TTC549 (cell line): ENCODE measurements around the gene POLR2E.
A peak's percentile ranks its signal among the peaks of the same experiment; 100 is the strongest.
"Not testable (repeated sequence)": the region's sequence is repeated elsewhere in the genome, so short reads cannot be mapped to it uniquely, and the experiment has no call there.

ENCODE experiments used
- FAIRE-seq: peaks from 2 replicates; lab custom pipeline; 2012; peaks lifted over from hg19 to GRCh38; lab: Jason Lieb, UNC

POLR2E gene

DNA sequence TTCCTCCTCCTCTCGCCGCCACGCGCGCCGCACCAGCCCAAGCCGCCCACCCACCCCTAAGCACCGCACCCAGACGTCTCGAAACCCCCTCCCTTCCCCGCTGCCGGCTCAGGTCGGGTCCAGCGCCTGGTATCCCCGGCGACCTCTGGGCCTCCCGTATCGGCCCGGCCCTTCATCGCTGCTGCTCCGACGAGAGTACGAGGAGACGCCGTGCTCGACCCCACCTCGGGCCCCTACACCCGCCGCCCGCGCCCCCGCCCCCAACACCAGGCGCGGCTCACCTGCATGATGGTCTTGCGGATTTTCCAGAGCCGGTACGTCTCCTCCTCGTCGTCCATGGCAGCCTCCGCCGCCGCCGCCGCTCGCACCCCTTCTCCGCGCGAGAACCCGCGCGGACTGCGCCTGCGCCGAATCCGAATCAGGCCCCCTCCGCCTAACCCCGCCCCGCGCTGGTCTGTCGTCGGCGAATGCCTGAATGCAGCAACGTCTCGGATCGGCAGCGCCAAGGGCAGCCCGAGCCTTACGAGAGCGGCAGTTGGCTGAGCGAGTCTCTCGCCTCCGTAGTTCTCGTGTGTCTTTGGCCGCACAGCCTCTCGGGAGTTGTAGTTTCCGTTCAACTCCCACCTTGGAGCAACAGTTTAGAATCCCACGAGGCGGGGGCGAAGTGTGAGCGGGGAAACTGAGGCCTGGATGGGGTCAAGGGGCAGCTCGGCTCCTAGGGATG is at the start of gene POLR2E:
TSS of gene POLR2E (minus strand) at position 398 of the 724 bp plus-strand sequence. CDS start at position 338, 60 bp downstream.
- FAIRE-seq: peak; percentile 87

DNA sequence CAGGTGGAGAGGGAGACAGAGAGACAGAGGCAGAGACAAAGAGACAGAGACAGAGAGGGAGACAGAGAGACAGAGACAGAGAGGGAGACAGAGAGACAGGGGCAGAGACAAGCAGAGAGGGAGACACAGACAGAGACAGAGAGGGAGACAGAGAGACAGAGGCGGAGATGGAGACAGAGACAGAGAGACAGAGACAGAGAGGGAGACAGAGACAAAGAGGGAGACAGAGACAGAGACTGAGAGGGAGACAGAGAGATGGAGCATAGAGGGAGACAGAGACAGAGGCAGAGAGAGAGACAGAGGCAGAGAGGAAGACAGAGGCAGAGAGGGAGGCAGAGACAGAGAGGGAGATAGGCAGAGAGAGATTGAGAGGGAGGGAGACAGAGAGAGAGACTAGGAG is 49.6 kb upstream of the POLR2E start:
- FAIRE-seq: no peak

DNA sequence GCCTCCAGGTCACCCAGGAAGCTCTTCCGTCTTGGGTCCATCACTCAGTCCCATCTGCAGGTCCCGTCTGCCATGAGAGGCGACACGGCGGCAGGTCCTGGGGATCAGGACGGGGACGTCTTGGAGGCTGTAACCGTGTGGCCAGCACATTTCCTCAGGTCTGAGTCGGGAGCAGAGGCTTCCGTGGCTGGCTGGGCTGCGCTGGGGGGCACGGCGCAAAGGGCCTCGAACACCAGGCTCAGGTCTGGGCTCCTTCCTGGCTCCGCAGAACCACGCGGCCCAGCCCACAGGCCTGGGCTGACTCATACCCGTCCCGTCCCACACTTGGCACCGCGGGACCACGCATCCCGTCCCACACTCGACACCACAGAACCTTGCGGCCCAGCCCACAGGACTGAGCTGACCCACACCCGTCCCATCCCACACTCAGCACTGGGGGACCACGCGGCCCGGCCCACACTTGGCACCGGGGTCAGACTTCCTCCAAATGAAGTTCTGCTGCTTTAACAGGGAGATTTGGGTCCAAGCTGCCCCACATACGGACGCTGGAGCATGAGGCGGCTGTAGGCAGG is 48.7 kb upstream of the POLR2E start:
- no peak for FAIRE-seq

- FAIRE-seq: no peak
These were observed 46.8 kb upstream of the POLR2E start for GRCh38 chr19:1141944-1142343.

DNA sequence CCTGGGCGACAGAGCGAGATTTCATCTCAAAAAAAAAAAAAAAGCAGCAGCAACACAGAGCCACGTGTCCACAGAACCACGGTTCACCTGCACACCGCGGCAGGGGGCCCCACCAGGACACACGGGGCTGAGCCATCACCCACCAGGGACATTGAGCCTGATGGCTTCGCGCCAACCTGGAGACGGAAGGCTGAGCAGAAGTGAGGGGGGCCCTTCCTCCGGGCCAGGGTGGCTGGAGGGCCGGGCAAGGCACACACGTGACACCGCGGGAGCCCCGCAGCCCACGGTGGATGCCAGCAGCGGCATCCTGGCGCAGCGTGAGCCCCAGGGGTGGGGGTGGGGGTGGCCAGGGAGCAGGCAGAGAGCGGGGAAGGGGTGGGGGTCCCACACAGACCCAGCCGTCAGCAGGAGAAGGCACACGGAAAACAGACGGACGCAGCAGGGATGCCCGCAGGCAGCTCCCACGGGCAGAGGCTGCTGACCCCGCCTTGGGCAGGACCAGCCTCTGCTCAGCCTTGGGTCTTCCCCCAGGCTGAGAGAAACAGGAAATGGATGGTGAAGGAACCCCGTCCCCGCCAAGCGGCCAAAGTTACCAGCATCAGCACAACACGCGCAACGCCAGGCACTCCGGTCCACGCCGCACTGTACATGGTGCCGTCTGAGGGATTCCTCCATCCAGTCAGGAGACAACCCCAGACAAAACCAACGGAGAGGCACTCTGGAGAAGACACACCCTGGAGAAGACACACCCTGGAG is 45.3 kb upstream of the POLR2E start:
- no peak for FAIRE-seq

DNA sequence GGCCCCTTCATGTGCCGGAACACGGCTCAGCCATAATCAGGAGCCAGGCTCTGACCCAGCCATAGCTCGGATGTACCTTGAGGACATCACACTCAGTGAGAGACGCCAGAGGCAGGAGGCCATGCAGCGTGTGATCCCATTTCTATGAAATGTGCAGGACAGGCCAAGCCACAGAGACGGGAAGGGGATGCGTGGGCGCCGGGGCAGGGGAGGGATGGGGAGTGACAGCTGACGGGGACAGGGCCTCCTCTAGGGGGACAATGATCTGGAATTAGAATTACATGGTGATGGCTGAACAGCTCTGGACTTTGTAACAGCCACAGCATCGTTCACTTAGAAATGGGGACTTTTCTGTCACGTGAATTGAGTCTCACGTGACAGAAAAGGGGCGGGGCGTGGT is 44.0 kb upstream of the POLR2E start:
- no peak for FAIRE-seq

DNA sequence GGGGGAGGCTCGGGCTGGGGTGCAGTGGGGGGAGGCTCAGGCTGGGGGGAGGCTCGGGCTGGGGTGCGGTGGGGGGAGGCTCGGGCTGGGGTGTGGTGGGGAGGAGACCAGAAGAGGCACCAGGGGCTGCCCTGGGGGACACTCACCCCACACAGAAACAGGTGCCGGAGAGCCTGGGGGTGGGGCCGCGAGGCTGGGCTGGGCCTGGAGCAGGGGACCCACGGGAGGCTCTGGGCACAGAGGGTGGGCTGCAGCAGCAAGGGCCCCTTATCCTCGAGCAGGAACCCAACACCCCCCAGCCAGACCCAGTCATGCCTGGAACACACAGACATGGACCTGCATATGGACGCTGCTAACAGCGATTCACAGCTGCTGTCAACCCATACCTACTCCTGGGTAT is 42.9 kb upstream of the POLR2E start:
- FAIRE-seq: no peak

DNA sequence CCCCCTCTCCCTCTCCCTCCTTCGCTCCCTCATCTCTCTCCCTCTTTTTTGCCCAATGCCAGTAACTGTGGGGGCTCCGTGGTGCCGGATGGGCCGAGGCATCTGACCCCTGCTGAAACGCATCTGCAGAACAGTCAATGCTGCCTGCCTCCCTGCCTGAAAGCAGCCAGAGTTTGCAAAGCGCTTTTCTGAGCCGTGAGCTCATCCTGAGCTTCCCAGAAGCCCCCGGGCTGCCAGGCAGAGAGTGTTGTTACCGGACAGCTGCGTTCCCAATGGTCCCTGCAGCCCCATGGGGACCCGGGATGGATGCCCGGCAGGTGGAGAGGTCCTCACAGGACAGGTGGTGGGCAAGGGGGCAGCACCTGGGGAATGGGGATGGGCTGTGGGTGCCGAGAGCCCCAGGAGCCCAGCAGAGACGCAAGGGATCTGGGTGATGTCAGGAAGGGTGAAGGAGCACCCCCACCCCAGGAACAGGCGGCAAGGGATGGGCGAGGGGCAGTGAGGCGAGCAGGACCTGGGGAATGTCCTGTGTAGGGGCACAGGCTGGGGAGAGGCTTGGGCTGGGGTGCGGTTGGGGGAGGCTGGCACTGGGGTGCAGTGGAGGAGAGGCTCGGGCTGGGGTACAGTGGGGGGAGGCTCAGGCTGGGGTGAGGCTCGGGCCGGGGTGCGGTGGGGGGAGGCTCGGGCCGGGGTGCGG is 41.6 kb upstream of the POLR2E start:
- FAIRE-seq: no peak

GRCh38 chr19:1136201-1136600 is 41.0 kb upstream of the POLR2E start:
- no peak for FAIRE-seq

- FAIRE-seq: no peak
These were observed 40.3 kb upstream of the POLR2E start for GRCh38 chr19:1135454-1135853.

GRCh38 chr19:1134431-1134830 is 39.3 kb upstream of the POLR2E start:
- FAIRE-seq: no peak

GRCh38 chr19:1133471-1133929 is 38.3 kb upstream of the POLR2E start:
- no peak for FAIRE-seq

GRCh38 chr19:1132552-1133383 is 37.6 kb upstream of the POLR2E start:
- no peak for FAIRE-seq

GRCh38 chr19:1131718-1132551 is 36.8 kb upstream of the POLR2E start:
- no peak for FAIRE-seq

DNA sequence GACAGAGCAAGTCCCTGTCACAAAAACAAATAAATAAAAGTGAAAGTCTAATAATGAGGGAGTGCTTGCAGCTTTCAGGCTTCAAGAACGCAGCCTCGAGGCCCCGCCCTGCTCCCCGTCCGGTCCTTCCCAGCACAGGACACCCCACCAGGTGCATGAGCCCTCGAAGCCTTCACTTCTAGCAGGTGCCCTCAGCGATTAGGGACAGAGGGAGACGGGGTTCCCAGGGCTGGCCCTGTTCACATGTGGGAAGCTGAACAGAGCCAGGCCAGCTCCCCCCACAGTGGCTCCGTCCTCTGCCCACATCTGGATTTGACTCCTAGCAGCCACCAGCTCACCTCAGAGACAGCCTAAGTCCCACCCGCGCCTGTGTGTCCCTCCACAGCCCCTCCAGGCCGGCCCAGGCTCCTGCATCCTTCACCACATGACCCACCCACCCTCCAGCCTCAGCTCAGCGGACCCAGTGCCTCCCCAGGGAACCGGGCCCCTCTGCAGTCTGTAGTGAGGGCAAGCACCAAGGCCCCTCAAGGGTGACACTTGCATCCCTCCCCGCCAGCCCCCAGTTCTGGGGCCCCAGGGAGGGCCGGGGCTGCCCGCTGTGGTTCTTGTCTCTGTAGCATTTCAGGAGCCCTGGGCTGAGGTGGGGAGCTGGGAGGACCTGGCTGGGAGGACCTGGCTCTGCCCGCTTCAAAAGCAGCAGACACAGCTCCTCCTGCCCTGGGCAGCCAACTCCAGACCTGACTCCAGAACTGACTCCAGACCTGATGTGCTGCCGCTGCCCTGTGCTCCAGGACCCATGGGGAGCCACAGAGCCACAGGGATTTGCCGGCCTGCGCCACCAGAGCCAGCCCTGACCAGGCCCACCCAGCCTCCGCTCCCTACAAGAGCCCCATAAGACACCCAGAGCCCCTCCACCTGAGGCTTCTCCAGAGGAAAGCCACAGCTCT is 35.9 kb upstream of the POLR2E start:
- FAIRE-seq: no peak

GRCh38 chr19:1129535-1129934 is 34.4 kb upstream of the POLR2E start:
- FAIRE-seq: no peak

DNA sequence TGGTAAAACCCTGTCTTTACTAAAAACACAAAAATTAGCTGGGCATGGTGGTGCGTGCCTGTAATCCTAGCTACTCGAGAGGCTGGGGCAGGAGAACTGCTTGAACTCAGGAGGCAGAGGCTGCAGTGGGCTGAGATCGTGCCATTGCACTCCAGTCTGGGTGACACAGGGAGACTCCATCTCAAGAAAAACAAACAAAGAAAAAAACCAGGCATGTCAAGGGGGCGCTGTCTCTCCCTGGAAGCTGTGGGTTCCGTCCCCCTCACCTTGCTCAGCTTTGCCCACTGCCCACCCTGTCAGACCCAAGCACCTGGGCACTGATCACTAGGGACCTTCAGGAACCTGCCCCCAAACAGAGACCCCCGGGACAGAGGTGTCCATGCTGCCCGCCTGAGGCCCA is 33.9 kb upstream of the POLR2E start:
- not testable (repeated sequence) for FAIRE-seq

- FAIRE-seq: no peak
These were observed 32.9 kb upstream of the POLR2E start for GRCh38 chr19:1128106-1128505.

DNA sequence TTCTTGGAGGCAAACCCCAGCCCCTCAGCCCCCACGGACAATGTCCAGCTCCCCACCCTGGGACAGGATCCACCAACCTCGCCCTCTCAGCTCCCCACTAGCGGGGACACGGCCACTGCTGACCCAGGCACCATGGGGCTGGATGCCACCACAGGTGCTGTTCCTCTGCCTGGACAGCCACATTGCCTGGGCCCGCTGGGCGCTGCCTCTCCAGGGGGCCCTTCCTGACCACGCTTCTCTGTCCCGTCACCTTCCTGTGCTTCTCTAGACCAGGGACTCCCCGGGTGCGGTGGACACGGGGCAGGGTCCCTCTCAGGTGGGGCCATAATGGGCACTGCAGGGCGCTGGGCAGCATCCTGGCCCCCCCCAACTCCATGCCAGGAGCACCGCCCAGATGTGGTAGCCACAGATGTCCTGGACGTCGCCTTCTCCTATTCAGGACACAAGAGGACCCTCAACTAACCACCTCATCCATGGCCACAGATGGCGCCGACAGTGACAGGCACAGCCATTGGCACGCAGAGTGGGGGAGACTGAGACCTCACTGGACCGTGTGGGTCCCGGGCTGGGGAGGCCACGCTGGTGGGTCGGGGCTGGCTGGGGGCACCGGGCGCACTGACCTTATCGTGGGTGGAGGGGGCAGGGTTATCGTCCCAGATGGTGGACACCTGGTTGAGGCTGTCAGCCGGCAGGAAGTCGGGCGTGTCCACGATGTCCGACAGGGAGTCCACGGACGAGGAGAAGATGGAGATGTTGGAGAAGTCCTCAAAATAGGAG is 32.0 kb upstream of the POLR2E start:
- no peak for FAIRE-seq
